Thyroid gland (tissue), 4 donors: ENCODE results near the gene LARGE2. TPM values are rescaled to one million over a fixed set of nuclear protein-coding genes. Genes with fewer than 3 reads are reported as not detected.

Experiments
- DNase-seq, 2 donors: peaks; one replicate each; pipeline ENCODE4 v3.0.0-alpha.2; 2019
- H3K27ac ChIP-seq, 3 donors: fragments of 200-600 bp; sonication (generic); 1 replicate in 2 of 3; 2 replicates in 1 of 3; pipeline ENCODE4 v1.5.1; 2016 to 2019; ENCODE audit warnings: mild to moderate bottlenecking in 1 of 3, moderate library complexity in 1 of 3
- H3K27me3 ChIP-seq: fragments of 200-600 bp; sonication (generic); one replicate; pipeline ENCODE4 v1.5.1; 2019
- H3K36me3 ChIP-seq, 2 donors: fragments of 200-600 bp; sonication (generic); one replicate each; pipeline ENCODE4 v1.5.1; 2016 to 2019
- H3K4me1 ChIP-seq, 2 donors: fragments of 200-600 bp; sonication (generic); one replicate each; pipeline ENCODE4 v1.5.1; 2017 to 2019
- H3K4me3 ChIP-seq, 3 donors: fragments of 200-600 bp; sonication (generic); replicated peaks in 1 of 3; 1 replicate in 2 of 3; 2 replicates in 1 of 3; pipeline ENCODE4 v1.5.1; 2016; ENCODE audit warnings: mild to moderate bottlenecking in 1 of 3
- H3K9me3 ChIP-seq: fragments of 200-600 bp; sonication (generic); one replicate; pipeline ENCODE4 v1.5.1; 2017
- CTCF ChIP-seq, 6 experiments: fragments of 200-600 bp in 3 of 6; fragments of 450-650 bp in 3 of 6; sonication (generic) in 3 of 6; IDR thresholded peaks; one replicate each; pipeline ENCODE4 v1.5.1; 2016 to 2019; ENCODE audit warnings: antibody characterized with exemption in 6 of 6, mild to moderate bottlenecking in 2 of 6, inconsistent platforms in 1 of 6, moderate library complexity in 1 of 6
- POLR2A ChIP-seq, 2 donors: fragments of 450-650 bp; IDR thresholded peaks; one replicate each; pipeline ENCODE4 v1.6.1; 2017; ENCODE audit warnings: antibody characterized with exemption in 2 of 2, mild to moderate bottlenecking in 2 of 2, moderate library complexity in 1 of 2
- WGBS, 2 donors: methylation state at CpG; one replicate each; pipeline ENCODE4 v1.1.5; 2017; 5-methylcytosine and 5-hydroxymethylcytosine counted together
- intact Hi-C: fragments of 100-400 bp; cut with DNase I; formaldehyde crosslinking; loops from one replicate; pipeline ENCODE4 v1.15.1; 2023
- total RNA-seq, 4 donors: library from RNA; depleted of rRNA; stranded (reverse); fragments of >200 nt; gene quantifications; one replicate each; pipeline ENCODE4 v1.2.3, GENCODE V29; 2016

LARGE2 gene
- total RNA-seq, 4 donors from 2014 or later: 11.2 to 19.0 (median 14.1) TPM

GRCh38 chr11:45973601-45974000 lies 51.1 kb downstream of the LARGE2 start:
- intact Hi-C loops: no loop called here
- Histone ChIP-seq H3K9me3 (no peaks in the 10 kb centered on the region), H3K27ac (no peak overlapping the region), H3K4me1 (no peaks in the 10 kb centered on the region), H3K4me3 (no peak overlapping the region), H3K36me3 (peaks cover 5 to 12% of the 10 kb centered on the region in 2 donors), H3K27me3 (no peaks in the 10 kb centered on the region)
- no peak for DNase-seq
- no peak for TF ChIP-seq CTCF (IDR thresholded peaks at IDR 0.05)
- WGBS, 2 donors: 86 to 87% methylated on average over 4 of the region's 4 CpGs

GRCh38 chr11:45974806-45975205 lies 52.4 kb downstream of the LARGE2 start:
- H3K36me3 ChIP-seq: peaks cover 0 to 21% of the 10 kb centered on the region in 2 donors
- intact Hi-C loops: no loop called here
- H3K27me3 ChIP-seq: no peaks in the 10 kb centered on the region
- TF ChIP-seq CTCF (IDR thresholded peaks at IDR 0.05) (no peak), POLR2A (IDR thresholded peaks at IDR 0.05) (no peak)
- H3K9me3 ChIP-seq: no peaks in the 10 kb centered on the region
- no peak overlapping the region for H3K4me3 ChIP-seq
- no peak overlapping the region for H3K27ac ChIP-seq
- DNase-seq: no peak
- 95% methylated on average over 1 of the region's 1 CpG for WGBS, 2 donors
- no peaks in the 10 kb centered on the region for H3K4me1 ChIP-seq

Other genes with a start within 250 kb of the LARGE2 start
- gene SLC35C1, start 117.5 kb upstream of the LARGE2 start, total RNA-seq: 10 to 100 TPM; 11.2 to 15.8 (median 14.0) TPM
- gene CRY2, start 75.2 kb upstream of the LARGE2 start, total RNA-seq: 100 to 1,000 TPM in 1 of 4 donors, 10 to 100 TPM in 3; 49.5 to 117 (median 57.8) TPM
- gene MAPK8IP1, start 37.0 kb upstream of the LARGE2 start, total RNA-seq: 10 to 100 TPM in 3 of 4 donors, 1 to 10 TPM in 1; 9.5 to 25.1 (median 17.4) TPM
- gene FREY1, start 15.4 kb upstream of the LARGE2 start, total RNA-seq: 1 to 10 TPM in 2 of 4 donors, not detected in 2; 1.8 to 2.6 TPM
- 10 to 100 TPM; 28.5 to 41.2 (median 29.5) TPM for gene PEX16, start 4.8 kb upstream of the LARGE2 start, total RNA-seq
- 10 to 100 TPM; 26.2 to 95.7 (median 64.0) TPM for gene PHF21A, start 198.8 kb downstream of the LARGE2 start, total RNA-seq